HG03354 (cell line): ENCODE data around the gene C7orf25.
"Not testable (repeated sequence)": the region's sequence is repeated elsewhere in the genome, so short reads cannot be mapped to it uniquely, and the experiment has no call there.

Source experiments
- ATAC-seq: cut with Tn5 transposase; IDR thresholded peaks from one replicate; pipeline ENCODE4 v1.9.1; 2021; ENCODE audit warnings: mild to moderate bottlenecking; ENCODE audit not compliant: unreplicated experiment, poor library complexity, severe bottlenecking

Gene C7orf25

GRCh38 chr7:42885183-42885582 lies 26.7 kb downstream of the C7orf25 start:
- ATAC-seq = not testable (repeated sequence)

- ATAC-seq = peak; percentile 62
Measured at GRCh38 chr7:42883950-42884349, 27.9 kb downstream of the C7orf25 start.

- no peak for ATAC-seq
Measured at GRCh38 chr7:42880392-42880791, 31.5 kb downstream of the C7orf25 start.

DNA sequence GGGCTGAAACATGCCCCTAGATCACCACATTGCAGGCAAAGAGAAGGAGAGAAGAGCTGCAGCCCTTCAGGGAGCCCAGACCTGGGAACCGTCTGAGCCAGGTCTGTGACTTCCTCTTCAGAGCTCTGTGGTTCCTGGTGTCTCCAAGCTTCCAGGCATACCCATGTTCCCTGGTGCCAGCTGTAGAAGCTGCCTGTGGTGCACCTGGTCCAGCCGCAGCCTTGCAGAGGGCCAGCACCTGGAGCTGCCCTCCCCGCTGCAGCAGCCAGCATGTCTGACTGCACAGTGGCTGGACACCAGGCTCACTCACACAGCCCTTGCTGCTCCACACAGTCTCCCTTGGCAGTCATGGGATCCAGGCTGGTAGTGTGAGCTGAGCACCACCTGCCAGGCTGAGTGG lies 33.6 kb downstream of the C7orf25 start:
- ATAC-seq = no peak

DNA sequence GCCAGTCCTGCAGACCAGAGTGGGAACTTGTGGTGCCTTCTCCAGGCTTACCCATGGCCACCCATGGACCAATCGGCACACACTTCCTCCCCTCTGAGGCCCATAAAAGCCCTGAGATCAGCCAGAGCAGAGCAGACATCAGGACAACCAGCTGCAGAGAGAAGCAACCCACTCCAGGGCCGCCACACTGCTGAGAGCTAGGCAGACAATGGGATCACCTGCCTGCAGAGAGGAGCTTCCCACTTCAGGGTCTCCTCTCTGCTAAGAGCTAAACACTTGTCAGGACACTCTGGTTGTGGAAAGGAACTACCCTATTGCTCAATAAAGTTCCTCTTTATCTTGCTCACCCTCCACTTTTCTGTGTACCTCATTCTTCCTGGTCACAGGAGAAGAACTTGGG lies 34.0 kb downstream of the C7orf25 start:
- no peak for ATAC-seq

GRCh38 chr7:42876182-42877068 lies 35.4 kb downstream of the C7orf25 start:
- ATAC-seq = peak; percentile 91

- ATAC-seq = peak; percentile 99
Measured at GRCh38 chr7:42869131-42870020, 42.5 kb downstream of the C7orf25 start.

DNA sequence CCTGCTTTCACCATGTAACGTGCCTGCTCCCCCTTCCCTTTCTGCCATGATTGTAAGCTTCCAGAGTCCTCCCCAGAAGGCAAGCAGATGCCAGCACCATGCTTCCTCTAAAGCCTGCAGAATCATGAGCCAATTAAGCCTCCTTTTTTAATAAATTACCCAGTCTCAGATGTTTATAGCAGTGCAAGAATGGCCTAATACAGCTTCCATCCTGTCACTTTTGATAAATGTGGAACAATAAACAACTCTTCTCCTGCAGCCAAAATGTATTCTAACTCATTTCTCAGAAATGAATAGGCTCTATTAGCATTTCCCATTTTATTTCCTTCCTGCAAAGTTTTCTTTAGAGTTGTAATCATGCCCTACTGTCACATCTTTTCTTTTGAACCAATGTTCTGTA lies 43.4 kb downstream of the C7orf25 start:
- no peak for ATAC-seq
